ENCODE measurements around the gene ADRB1.

ADRB1 gene

GRCh38 chr10:114058297-114058696, 14.6 kb downstream of the ADRB1 start:
- DNase-seq = no peak

DNA sequence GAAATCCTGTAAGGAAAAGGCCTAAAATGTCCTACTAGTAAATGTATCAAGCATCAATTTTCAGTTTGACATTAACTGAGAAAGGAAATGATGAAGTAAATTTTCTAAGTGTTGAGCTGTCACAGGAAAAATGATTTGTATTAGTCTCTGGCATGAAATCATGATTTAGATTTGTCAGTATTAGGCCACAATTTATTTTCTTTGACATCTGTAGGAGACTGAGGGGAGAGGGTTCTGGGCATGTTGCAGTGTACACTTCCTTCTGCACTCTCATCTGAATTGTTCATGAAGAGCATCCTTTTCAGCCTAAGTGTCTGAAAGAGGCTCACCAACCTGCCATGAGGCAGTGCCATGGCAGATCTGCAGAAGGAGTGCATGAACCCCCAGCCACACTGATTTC, 15.9 kb downstream of the ADRB1 start:
- no peak for DNase-seq

DNA sequence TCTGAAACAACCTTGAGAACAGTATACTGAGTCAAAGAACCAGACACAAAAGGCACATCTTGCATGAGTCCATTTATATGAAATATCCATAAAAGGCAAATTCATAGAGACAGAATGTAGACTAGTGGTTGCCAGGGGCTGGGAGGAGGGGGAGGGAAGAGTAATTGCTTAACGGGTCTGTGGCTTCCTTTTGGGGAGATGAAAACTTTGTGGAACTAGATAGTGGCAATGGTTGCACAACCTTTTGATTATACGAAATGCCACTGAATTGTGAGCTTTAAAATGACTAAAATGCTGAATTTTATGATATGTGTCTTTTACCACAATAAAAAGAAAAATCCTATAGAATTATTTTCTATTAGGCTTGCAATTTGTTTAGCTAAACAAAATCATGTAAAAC, 16.8 kb downstream of the ADRB1 start:
- DNase-seq = no peak

GRCh38 chr10:114061148-114061547, 17.5 kb downstream of the ADRB1 start:
- no peak for DNase-seq

- no peak for DNase-seq
These were observed 18.1 kb downstream of the ADRB1 start for GRCh38 chr10:114061789-114062188.

DNA sequence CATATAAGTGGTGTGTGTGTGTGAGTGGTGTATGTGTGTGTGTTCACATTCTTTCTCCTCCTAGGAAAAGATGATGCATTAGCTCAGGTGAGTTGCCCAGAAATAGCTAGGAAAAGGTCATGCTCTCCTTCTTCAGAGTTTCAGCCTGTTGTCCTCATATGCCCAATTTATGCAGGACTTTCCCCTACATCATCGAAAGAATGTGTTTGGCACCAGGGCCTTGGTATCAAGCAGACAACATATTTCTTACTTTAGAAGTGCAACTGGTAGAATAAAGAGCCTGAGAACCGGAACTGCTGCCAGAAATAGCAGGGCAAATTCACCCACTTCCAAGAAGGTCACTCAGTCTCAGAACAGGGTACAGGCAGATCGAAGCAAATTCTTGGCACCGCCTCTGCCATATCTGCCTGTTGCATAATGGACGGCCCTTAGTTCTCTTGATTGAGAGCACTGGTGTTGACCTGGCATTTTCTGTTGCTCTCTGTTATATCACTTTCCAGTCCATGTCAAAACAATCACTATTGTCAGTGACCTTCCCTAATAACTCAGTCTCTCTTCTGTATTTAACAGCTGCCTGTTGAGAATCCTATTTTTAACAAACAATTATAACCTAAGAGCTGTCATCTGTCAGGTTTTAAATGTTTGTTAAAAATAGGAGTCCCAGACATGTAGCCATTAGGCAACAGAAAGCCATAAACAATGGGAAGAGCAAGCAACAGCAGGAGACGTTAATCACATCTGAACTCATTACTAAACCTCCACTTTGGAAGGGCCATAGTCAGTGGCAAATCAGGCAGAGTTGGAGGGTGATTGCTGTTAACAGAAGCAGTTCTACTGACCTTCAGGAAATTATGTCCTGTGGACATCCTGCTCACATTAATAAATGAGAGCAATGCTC, 20.7 kb downstream of the ADRB1 start:
- no peak for DNase-seq

DNA sequence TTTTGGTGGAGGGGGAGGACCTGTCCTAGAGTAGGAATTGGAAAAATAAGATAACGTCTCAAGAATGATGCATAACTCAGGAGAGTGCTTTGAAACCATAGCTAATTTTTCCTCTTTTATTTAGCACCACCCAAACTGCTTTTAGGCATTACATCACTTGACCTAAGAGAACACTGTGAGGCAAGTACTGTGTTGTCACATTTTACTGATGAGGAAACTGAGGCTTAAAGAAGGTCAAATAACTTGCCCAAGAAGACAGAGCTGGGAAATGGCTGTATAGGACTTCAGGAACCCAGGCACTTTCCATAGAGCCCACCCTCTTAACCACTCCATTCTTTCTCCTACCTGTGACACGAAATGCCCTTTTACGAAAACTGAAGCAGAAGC, 21.4 kb downstream of the ADRB1 start:
- DNase-seq = no peak

- DNase-seq = no peak
These were observed 24.5 kb downstream of the ADRB1 start for GRCh38 chr10:114068054-114068707.

- no peak for DNase-seq
These were observed 27.0 kb downstream of the ADRB1 start for GRCh38 chr10:114070710-114071109.

DNA sequence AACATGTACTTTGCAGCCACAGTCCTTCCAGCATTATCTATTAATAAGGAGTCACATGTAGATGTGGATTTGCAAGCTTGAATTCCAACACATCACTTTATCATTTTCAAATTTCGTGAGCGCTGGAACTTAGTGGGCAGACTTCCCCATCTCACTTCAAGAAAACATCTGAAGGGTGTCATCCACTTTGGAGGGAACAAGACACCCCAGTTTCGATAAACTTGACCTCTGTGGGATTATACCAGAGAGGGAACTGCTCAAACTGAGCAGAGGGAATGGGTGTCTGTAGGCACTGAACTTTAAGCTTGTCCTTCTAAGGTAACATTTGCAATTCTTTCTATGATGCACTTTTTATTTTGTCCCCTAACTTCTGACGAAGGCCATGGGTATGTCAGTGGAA, 27.5 kb downstream of the ADRB1 start:
- DNase-seq = no peak

DNA sequence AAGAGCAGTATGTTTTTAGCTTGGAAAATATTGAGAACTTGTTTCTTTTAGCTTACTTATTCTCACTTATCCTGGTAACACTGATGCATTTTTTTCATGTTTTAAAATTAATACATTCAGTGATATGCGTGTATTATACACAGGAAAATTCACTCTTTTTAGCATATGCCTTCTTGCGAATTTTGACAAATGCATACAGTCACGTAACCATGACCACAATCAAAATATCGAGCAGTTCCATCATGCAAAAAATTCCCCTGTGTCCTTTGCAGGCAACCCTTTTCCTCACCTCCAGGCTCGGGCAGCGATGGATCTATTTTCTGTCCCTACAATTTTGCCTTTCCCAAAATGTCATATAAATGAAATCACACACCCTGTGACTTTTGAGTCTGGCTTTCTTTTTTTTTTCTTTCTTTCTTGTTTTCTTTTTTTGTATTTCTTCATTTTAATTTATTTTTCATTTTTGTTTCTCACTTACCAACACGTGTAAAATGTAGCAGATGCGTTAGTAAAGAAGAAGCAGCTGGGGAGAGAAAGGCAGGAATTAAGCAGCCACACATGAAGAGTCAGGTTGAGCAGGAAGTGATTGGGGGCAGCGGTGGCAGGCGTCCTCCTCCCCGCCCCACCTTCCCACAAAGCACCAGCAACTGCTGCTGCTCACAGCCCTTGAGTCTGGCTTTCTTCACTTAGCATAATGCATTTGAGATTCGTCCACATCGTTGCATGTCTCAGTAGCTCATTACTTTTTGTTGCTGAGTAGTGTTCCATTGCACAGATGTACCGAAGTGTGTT, 29.9 kb downstream of the ADRB1 start:
- no peak for DNase-seq

DNA sequence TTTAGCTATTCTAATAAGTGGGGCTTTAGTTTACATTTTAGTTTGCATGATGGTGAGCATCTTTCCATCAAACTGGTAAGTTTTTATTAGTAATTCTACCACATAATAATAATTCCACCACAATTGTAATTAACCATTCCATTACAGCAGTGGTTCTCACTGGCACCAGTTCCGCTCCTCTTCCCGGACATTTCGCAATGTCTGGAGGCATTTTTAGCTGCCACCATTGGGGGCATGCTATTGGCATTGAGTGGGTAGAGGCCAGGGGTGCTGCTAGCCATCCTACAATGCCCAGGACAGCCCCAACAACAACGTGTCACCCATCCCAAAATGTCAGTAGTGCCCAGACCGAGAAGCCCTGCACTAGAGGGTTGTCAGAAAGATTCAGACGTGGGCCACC, 31.4 kb downstream of the ADRB1 start:
- no peak for DNase-seq

DNA sequence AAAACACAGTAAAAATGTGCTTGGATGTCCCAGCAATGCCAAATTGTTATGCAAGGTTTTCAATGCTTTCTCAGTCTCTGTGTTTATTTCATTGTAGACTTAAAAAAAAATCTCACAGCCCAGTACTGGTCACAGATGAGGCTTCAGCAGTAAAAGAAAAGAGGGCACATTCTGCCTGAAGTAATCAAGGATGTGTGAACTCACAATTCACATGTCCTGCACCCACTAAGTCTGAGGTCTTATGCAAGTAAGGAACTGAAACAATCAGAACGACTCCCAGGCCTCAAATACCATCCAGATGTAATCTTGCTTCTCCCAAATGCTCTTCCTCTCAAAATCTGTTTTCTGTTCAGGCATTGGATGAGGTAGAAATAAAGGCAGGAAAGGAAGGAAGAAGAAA, 33.7 kb downstream of the ADRB1 start:
- no peak for DNase-seq

GRCh38 chr10:114077815-114078219, 34.2 kb downstream of the ADRB1 start:
- no peak for DNase-seq

GRCh38 chr10:114078346-114078745, 34.7 kb downstream of the ADRB1 start:
- no peak for DNase-seq

GRCh38 chr10:114079421-114079820, 35.8 kb downstream of the ADRB1 start:
- DNase-seq = no peak

- no peak for DNase-seq
These were observed 38.4 kb downstream of the ADRB1 start for GRCh38 chr10:114081911-114082583.

DNA sequence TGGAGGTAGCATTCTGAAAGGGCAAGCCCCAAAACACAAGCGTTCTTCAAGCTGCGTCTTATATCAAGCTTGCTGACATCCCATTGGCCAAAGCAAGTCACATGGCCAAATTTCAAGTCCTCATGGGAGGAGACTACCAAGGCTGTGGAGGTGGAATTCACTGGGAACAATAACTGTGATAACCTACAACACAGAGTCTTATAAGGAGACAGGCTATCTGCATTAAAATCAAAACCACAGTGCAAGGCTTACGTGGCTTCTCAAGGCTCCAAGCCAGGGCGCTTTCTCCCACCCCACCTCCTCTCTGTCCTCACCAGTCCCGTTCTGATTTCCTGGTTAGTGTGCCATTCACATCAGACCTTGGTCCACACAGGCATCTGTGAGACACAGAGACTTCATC, 39.4 kb downstream of the ADRB1 start:
- no peak for DNase-seq

- no peak for DNase-seq
These were observed 40.5 kb downstream of the ADRB1 start for GRCh38 chr10:114084215-114084614.

DNA sequence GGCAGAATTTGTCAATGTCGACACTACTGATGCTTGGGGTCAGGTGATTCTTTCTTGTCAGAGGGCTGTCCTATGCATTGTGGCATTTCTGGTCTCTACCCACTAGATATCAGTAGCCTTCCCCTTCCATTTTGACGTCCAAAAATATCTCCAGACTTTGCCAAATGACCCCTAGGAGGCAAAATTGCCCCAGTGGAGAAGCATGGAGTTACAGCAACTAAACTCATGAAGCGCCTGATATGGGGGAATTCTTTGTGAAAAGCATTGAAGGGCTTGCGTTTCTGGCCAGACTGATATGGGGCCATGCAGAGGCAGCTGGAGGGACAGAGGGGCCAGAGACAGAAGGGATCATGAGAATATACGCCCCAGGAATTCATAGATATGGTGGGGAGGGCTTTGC, 43.6 kb downstream of the ADRB1 start:
- DNase-seq = no peak

- no peak for DNase-seq
These were observed 44.0 kb downstream of the ADRB1 start for GRCh38 chr10:114087655-114088054.

- no peak for DNase-seq
These were observed 51.1 kb downstream of the ADRB1 start for GRCh38 chr10:114094795-114095194.

All from right hindlimb (tissue), 1 donor.